Stimulated activated CD4-positive, alpha-beta T cell treated with anti-CD3 and anti-CD28 coated beads, Interleukin-15, amount 100 ng/mL, for 1 hour (primary cell): ENCODE data around the gene CDH23.

Experiments
- DNase-seq, 2 donors: peaks; one replicate each; pipeline ENCODE4 v3.0.0-alpha.2; 2020; ENCODE audit warnings: low read depth in 1 of 2, low spot score in 1 of 2

Gene CDH23

GRCh38 chr10:71480662-71481061 is 83.9 kb downstream of the CDH23 start:
- DNase-seq, result no peak

DNA sequence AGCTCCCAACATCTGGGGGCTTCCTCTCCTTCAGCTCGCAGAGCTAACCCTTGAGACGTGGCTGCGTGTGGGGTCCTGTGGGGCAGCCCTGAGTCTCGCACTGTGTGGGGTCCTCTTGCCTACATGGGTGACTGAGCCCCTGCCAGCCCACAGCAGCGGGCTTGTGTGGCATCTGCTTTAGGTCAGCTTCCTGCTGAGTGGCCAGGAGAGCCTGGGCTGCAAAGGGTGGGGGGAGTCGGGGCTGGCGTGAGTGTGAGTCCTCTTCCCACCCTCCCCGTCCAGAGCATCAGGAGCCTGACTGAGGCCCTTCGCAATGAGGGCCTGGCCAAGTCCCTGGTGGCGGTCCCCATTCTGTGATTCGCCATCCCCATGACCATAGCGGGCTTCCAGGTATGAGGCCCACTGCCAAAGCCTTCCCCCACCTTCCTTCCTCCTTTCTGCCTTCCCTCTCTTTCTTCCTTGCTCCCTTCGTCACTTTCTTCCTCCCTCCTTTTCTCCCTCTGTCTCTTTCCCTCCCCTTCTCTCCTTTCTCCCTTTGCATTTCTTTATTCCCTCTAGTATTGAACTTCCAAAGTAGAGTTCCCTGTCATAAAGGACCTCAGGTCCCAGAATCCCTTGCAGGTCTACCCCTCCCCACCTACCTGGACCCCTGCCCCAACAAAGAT is 85.2 kb downstream of the CDH23 start:
- DNase-seq, result no peak

- DNase-seq, result no peak
These were observed 85.9 kb downstream of the CDH23 start for GRCh38 chr10:71482620-71483019.

DNA sequence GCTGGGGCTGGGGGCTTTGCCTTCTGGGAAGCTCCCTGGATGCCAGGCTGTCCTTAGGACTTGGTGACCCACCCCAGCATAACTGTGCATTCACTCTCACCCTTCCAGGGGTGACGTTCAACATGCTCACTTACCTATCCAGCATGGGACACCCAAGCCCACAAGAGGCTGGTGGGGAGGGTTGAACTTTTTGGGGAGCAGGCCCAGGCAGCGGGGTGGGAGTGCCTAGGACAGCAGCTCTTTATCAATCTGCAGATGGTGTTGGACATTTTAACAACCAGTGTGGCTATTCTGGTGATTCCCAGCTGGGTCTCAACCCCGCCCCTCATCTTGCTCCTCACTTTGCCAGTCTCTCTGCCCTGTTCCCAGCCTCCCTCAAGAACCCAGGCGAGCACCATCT is 86.4 kb downstream of the CDH23 start:
- DNase-seq, result no peak

DNA sequence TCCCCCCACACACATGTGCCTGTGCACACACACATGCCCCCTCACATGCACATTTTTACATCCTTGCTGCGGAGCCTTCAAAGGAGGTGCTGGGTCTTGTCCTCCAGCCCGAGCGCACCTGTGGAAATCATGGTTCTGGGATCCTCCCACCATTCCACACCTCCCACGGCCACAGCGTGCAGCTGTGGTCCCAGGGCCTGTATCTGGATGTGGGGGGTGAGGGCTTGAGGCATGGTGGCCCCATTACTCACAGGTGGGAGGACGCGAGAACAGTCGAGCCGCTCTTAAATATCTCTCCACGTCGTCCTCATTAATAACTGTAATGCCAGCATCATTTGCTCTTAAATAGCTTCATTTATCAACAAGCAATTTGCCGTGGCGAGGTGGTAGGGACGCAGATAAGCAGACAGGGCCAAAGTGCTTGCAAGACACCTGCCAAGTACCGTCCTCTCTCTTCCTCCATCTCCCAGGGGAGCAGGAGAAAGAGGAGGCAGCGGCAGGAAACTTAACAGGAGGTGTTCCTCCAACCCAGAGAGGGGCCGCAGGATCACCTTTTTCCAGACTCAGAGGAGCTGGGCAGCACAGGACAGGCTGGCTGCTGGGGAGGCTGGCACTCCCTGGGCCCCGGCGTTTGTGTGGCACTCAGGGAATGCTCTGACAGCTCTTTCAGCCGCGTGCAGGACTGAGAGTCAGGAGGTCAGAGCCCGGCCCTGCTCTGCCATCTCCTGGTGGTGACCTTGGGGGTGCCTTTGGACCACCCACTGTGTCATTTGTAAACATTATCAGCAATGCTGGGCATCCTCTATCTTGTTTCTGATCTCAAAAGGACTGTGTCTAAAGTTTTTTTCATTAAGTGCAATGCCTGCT is 87.4 kb downstream of the CDH23 start:
- no peak for DNase-seq

DNA sequence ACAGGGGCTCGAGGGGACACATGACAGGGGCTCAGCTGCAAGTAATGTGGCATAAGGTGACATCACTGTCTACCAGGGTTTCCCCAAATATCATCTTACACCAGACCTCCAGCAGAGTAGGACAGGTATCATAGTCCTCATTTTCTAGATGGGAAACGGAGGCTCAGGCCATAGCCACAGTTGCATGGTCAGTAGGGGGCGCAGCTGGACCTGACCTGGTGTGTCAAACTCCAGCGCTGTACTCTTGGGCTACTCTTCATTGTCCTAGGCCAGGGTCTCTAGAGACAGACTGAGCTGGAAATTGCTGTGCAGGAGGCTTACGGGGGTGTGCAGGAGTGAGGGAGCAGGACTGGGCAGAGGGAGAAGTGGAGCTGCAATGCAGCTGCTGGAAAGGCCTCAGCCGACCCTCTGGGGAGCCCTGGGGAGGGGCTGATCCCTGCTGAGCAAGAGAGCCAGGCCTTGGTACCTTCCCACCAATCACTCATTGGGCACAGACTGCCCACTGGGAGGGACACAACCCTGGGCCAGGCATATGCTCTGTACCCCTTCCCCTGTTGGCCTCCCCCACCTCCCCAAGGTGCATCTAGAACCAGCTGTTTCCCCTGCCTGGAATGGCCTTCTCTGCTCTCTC is 89.9 kb downstream of the CDH23 start:
- peak in 1 of 2 donors; percentile 19 for DNase-seq

- no peak for DNase-seq
These were observed 91.0 kb downstream of the CDH23 start for GRCh38 chr10:71487726-71488125.

GRCh38 chr10:71489077-71489476 is 92.4 kb downstream of the CDH23 start:
- no peak for DNase-seq

DNA sequence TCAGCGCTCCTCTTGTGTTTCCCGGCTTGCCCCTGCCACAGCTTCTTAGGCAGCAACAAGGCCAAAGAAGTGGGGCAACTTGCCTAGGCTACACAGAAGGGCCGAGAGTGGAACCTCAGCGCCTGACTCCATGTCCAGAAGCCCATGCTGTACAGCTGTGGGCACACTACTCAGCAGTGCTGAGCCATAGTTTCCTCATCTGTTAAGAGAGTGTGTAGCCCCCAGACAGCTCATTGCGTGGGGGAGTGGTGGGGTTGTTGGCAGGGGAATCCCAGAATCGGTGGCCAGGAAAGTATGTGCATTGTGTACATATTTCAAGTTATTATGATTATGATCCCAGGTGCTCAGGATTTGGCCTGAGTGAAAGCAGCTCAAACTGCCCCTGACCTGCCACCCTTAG is 96.2 kb downstream of the CDH23 start:
- no peak for DNase-seq

DNA sequence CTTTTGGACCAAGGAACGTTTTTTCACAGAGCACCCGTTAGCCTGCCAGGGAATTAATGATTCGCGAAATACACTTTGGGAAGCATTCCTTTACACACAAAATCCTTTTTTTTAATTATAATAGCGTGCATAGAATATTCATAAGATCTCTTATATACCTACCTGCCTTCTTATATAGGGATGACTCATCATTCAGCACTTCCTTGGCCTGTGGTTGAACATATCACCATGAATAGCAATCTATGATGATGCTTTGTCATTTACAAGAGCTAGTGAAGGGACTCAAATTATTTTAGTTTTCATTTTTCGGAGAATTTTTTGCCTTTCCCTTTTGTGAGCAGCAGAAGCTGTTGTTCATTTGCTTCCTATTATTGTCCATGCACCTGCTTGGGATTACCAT is 97.0 kb downstream of the CDH23 start:
- DNase-seq, result no peak

- no peak for DNase-seq
These were observed 97.8 kb downstream of the CDH23 start for GRCh38 chr10:71494476-71494875.

GRCh38 chr10:71494980-71495381 is 98.3 kb downstream of the CDH23 start:
- no peak for DNase-seq

DNA sequence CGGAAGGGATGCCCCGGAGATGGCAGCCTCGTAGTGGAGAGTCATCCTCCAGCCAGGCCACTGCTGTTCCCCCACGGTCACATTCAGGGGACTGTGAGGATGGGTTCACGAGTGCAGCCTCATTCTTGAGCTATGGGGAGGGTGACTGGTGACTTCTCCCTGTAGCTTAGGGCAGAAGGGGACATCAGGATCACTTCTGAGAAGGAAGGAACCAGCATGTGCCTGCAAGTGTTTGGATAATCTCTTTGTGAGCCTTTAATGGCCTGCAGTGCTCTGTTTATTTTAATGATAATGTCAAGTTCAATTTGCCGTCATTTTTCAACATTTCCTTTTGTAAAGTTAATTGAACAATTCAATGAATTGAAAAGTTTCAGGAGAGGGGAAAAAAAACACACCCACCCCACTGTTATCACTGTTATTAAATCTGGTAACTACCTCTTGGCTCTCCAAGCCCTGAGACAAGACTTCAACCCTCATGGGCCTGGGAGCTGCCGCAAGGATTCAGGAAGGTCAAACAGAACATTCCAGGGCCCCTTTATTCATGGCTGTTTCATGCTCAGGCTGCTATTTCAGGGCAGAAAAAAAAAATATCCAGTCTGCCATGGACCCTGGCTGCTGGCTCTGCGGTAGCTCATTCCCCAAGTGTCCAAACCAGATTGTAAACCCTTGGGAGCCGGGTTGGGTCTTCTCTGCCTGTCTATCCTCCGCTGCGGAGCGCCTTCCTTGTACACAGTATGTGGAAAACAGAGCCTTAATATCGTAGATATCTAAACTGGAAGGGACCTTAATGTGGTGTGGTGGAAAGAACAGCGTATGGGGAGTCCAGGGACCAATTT is 100.4 kb downstream of the CDH23 start:
- no peak for DNase-seq

DNA sequence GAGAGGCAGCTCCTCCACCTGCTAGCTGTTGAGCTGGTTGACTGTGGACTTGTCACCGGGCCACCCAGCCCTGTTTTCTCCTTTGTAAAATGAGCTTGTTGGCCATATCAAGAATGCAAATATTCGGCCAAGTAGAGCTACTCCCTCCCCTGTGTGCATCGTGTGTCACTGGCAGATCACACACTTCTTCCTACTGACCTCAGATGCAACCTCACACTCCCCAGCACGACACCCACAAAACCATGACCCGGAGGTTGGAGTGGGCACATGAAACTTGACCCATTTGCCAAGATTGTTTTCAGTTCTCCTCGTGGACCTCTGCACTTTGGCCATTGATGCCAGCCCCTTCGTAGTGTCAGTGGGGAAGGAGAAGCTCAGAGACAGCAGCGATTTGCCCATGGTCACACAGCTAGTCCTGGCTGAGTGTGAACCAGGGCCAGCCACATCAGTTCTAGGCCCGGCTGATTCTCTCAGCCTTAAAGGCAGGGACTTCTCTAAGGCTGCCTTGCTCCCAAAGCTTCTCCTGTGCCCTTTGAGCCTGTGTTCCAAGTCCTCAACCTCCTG is 101.1 kb downstream of the CDH23 start:
- no peak for DNase-seq

DNA sequence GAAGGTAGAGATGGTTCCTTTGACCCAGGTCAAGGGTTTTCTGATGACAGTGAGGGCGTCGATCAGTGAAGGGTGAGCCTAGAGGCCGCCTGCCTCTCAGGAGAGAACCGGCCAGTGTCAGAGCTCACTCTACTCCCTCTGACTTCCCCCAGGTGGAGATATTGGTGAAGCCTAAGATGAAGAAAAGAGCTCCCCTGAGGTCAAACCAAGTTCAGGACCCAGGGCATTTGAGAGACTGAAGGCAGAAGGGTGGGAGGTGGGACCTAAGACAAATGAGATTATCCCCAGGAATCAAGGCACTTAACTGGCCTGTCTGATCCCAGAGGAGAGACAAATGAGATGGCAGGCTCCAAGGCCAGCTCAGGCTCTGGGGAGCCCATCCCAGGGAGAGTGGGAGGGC is 104.7 kb downstream of the CDH23 start:
- DNase-seq, result no peak

DNA sequence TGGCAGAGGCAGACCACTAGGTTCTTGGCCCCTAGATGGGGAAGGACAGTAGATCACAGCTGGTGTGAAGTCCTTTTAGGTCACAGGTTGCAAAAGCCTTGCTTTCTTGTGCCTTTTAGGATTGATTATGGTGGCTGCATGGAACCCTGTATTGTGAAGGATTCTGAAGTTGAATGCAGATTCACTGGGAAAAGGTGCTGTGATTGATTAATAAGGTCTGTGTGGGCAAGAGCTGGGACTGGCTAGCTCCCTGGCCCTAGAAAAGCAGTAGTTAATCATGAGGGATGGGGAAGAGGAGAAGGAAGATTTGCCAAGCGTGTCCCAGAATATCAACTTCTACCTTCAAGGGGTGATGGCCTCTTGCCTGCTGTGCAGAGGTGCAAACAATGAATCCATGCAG is 105.5 kb downstream of the CDH23 start:
- no peak for DNase-seq

GRCh38 chr10:71502851-71503250 is 106.1 kb downstream of the CDH23 start:
- DNase-seq, result no peak

DNA sequence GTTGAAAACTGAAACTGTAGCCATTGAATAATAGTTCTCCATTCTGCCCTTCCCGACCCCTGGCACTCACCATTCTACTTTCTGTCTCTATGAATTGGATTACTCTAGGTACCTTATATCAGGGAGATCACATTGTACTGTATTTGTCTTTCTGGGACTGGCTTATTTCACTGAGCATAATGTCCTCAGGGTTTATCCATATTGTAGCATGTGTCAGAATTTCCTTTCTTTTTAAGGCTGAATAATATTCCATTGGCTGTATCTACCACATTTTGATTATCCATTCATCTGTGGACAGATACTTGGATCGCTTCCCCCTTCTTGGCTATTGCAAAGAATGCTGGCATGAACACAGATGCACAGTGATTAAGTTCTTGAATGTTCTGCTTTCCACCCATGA is 107.4 kb downstream of the CDH23 start:
- DNase-seq, result no peak

DNA sequence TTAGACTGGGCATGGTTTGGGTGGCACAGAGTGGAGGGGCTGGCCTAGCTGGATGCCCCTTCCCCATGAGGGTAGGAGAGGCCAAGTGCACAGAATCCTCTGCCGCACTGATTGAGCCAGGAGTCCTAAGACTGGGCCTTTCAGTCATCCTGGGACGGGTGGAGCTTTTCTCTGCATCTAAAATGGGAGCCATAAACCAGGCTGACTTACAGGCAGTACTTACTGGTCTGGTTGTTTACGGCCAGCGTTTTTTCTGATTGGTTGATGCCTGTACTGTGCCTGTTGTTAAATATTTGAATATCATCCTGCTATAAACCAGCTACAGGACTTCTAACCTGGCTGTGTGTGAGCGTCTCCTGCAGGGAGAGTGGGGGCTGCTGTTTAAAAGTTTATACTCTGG is 107.8 kb downstream of the CDH23 start:
- no peak for DNase-seq

DNA sequence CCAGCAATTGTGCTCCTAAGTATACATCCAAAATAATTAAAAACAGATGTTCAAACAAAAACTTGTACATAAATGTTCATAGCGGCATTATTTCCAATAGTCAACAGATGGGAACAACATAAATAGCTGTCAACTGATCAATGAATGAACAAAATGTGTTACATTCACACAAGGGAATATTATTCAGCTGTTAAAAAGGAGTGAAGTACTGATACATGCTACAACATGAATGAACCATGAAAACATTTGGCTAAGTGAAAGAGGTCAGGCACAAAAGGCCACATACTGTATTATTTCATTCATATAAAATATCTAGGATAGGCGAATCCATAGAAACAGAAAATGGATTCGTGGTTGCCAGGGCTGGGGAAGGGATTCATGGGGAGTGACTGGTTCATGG is 109.1 kb downstream of the CDH23 start:
- no peak for DNase-seq

DNA sequence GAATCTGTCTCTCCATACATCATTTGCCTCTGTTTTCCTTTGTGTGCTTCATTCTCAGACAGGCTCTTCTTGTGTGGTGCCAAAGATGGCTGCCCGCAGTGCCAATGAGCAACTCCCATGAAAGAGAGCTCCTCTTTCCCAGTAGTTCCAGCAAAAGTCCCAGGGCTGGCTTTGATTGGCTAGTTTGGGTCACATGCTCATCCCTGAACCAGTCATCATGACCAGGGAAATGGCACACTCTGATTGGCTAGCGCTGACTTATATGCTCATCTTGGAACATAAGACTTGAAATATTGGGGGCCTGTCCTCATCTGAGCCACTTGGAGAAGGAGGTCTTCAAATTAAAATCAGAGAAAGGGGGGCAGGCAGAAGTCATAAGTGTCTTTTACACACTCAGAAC is 112.7 kb downstream of the CDH23 start:
- no peak for DNase-seq
